ENCODE results near the gene SLC25A15. TPM values are rescaled to one million over a fixed set of nuclear protein-coding genes. Genes with fewer than 3 reads are reported as not detected.
A peak's percentile ranks its signal among the peaks of the same experiment; 100 is the strongest.

SLC25A15 gene
- total RNA-seq, 1 donor from 2014 or later: 5.4 TPM

GRCh38 chr13:40790154-40790616, 774 bp downstream of the SLC25A15 start:
- no peaks in the 10 kb centered on the region for H3K9me3 ChIP-seq (replicated peaks)
- intact Hi-C loops (cut with micrococcal nuclease): no loop called here
- peak overlapping the region; percentile 75 for H3K4me3 ChIP-seq
- DNase-seq: no peak
- H3K4me1 ChIP-seq: peaks cover 23% of the 10 kb centered on the region
- H3K27me3 ChIP-seq (ENCODE audit: low read depth): no peaks in the 10 kb centered on the region
- no peak for TF ChIP-seq CTCF (IDR thresholded peaks at IDR 0.05; ENCODE audit: borderline replicate concordance)
- H3K27ac ChIP-seq (replicated peaks): peak overlapping the region; percentile 92
- peaks cover 20% of the 10 kb centered on the region for H3K36me3 ChIP-seq

GRCh38 chr13:40792284-40793051, 3.1 kb downstream of the SLC25A15 start:
- Histone ChIP-seq H3K4me1 (peaks cover 13% of the 10 kb centered on the region), H3K9me3 (replicated peaks) (no peaks in the 10 kb centered on the region), H3K36me3 (peaks cover 31% of the 10 kb centered on the region), H3K4me3 (no peak overlapping the region), H3K27me3 (ENCODE audit: low read depth) (no peaks in the 10 kb centered on the region), H3K27ac (replicated peaks) (no peak overlapping the region)
- intact Hi-C loops (cut with micrococcal nuclease): no loop called here
- no peak for TF ChIP-seq CTCF (IDR thresholded peaks at IDR 0.05; ENCODE audit: borderline replicate concordance)
- no peak for DNase-seq

- H3K9me3 ChIP-seq (replicated peaks): no peaks in the 10 kb centered on the region
- no peak for TF ChIP-seq CTCF (IDR thresholded peaks at IDR 0.05; ENCODE audit: borderline replicate concordance)
- H3K27ac ChIP-seq (replicated peaks): no peak overlapping the region
- no peaks in the 10 kb centered on the region for H3K27me3 ChIP-seq (ENCODE audit: low read depth)
- no peak overlapping the region for H3K4me3 ChIP-seq
- peaks cover 31% of the 10 kb centered on the region for H3K36me3 ChIP-seq
- H3K4me1 ChIP-seq: peaks cover 13% of the 10 kb centered on the region
- no peak for DNase-seq
- intact Hi-C loops (cut with micrococcal nuclease): no loop called here
These were observed 3.9 kb downstream of the SLC25A15 start for GRCh38 chr13:40793339-40793738.

DNA sequence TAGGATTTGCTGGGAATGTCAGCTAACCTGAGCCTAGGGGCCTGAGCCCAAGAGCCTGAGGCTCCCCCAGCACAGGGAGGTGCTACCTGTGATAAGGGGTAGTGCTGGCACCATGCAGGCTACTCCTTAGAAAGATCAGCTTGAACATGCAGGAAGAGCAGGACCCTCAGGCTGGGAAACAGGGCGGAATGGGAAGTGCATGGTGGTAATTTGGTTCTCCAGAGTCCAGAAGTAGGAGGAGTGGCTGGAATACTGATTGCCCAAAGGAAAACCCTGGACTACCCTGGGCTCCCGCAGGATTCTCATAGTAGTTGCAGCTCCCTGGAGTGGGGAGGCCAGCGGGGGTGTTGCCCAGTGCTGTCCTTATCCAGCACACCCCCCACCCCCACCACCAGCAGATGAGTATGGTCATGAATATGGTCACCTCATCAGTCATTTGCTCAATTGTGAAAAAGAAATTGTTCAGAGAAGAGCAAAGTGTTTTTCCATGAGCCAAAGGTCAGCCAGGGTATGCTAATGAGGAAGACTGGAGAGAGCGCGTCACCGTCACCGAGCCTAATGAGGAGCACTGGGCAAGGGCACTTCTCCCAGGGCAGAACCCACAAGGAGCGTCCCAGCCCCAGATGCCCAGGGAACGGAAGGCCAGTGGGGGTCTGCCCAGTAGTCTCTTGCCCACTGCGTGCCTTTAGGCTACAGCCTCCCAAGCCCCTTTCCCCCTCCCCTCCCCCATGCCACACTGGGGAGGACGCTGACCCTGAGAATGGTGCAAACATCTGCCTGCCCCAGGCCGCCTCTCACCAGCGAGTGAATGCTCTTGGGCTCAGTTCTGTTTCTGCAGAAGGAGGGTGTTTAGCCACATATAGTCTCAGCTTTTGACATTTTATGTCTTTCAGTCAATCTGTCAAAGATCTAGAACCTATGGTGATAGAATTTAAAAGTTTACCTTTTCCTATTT, 5.3 kb downstream of the SLC25A15 start:
- Histone ChIP-seq H3K9me3 (replicated peaks) (no peaks in the 10 kb centered on the region), H3K36me3 (peaks cover 45% of the 10 kb centered on the region), H3K4me1 (peaks cover 6% of the 10 kb centered on the region), H3K27ac (replicated peaks) (no peak overlapping the region), H3K27me3 (ENCODE audit: low read depth) (no peaks in the 10 kb centered on the region), H3K4me3 (no peak overlapping the region)
- no peak for TF ChIP-seq CTCF (IDR thresholded peaks at IDR 0.05; ENCODE audit: borderline replicate concordance)
- DNase-seq: no peak
- intact Hi-C loops (cut with micrococcal nuclease): no loop called here

DNA sequence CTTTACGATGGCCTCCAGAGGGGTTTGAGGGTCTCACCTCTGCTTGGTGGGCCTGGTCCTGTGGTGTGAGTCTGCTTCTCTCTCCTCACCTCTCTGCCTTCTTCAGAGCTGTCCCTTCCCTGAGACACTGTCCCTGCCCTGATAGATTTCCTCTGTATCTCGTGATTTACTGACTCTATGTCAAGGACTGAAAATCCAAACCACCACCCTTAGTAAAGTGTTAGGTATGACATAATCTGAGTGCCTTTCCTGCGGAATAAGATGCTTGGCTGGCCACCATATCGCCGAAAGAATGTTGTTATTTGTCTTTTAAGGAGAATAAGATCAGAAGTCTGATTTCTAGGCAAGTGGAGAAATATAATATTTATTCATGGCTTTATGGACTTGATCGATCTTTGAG, 7.2 kb downstream of the SLC25A15 start:
- no peak for DNase-seq
- no peak overlapping the region for H3K4me3 ChIP-seq
- no peaks in the 10 kb centered on the region for H3K9me3 ChIP-seq (replicated peaks)
- peaks cover 60% of the 10 kb centered on the region for H3K36me3 ChIP-seq
- intact Hi-C loops (cut with micrococcal nuclease): no loop called here
- H3K4me1 ChIP-seq: no peaks in the 10 kb centered on the region
- no peak overlapping the region for H3K27ac ChIP-seq (replicated peaks)
- H3K27me3 ChIP-seq (ENCODE audit: low read depth): no peaks in the 10 kb centered on the region
- TF ChIP-seq CTCF (IDR thresholded peaks at IDR 0.05; ENCODE audit: borderline replicate concordance): no peak
